Measurements from ENCODE around the gene SLC35D1.

DNA sequence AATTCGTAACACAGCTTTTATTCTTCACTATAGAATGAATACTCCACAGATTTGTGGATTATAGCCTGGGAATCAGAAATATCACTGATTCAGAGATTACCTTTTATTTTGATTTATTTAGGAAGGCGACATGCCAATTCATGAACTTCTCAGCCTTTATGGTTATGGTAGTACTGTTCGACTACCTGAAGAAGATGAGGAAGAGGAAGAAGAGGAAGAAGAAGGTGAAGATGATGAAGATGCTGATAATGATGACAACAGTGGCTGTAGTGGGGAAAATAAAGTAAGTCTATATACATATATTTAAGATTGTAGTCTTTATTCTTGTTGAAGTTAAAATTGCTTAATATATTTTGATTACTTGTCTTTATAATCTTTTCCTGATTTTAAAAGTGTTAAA lies 96.0 kb downstream of the SLC35D1 start:
- no peak for TF ChIP-seq EGR1 (IDR thresholded peaks at IDR 0.05)
- no peak for TF ChIP-seq CEBPB (IDR thresholded peaks at IDR 0.05)
- TF ChIP-seq TAF1 (IDR thresholded peaks at IDR 0.05; ENCODE audit: low read depth), result no peak
- TF ChIP-seq YY1 (IDR thresholded peaks at IDR 0.05; ENCODE audit: low read depth), result no peak
- TF ChIP-seq NFIC (IDR thresholded peaks at IDR 0.05), result no peak
- TF ChIP-seq, protein P1, sequence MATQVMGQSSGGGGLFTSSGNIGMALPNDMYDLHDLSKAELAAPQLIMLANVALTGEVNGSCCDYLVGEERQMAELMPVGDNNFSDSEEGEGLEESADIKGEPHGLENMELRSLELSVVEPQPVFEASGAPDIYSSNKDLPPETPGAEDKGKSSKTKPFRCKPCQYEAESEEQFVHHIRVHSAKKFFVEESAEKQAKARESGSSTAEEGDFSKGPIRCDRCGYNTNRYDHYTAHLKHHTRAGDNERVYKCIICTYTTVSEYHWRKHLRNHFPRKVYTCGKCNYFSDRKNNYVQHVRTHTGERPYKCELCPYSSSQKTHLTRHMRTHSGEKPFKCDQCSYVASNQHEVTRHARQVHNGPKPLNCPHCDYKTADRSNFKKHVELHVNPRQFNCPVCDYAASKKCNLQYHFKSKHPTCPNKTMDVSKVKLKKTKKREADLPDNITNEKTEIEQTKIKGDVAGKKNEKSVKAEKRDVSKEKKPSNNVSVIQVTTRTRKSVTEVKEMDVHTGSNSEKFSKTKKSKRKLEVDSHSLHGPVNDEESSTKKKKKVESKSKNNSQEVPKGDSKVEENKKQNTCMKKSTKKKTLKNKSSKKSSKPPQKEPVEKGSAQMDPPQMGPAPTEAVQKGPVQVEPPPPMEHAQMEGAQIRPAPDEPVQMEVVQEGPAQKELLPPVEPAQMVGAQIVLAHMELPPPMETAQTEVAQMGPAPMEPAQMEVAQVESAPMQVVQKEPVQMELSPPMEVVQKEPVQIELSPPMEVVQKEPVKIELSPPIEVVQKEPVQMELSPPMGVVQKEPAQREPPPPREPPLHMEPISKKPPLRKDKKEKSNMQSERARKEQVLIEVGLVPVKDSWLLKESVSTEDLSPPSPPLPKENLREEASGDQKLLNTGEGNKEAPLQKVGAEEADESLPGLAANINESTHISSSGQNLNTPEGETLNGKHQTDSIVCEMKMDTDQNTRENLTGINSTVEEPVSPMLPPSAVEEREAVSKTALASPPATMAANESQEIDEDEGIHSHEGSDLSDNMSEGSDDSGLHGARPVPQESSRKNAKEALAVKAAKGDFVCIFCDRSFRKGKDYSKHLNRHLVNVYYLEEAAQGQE (IDR thresholded peaks at IDR 0.05; ENCODE audit: low read depth), result no peak
- no peak for TF ChIP-seq FOXM1 (IDR thresholded peaks at IDR 0.05; ENCODE audit: borderline replicate concordance, low read depth)
- TF ChIP-seq EP300 (IDR thresholded peaks at IDR 0.05; ENCODE audit: borderline replicate concordance), result no peak
- no peak for TF ChIP-seq RAD21 (IDR thresholded peaks at IDR 0.05; ENCODE audit: low read depth)

All from Ishikawa (cell line).